CMK (cell line): ENCODE results near the gene ITPKB.
A peak's percentile ranks its signal among the peaks of the same experiment; 100 is the strongest.
"Not testable (repeated sequence)": the region's sequence is repeated elsewhere in the genome, so short reads cannot be mapped to it uniquely, and the experiment has no call there.

Experiments used
- DNase-seq: peaks from one replicate; pipeline ENCODE4 v3.0.0-alpha.2; 2010; ENCODE audit warnings: low read depth

ITPKB gene

DNA sequence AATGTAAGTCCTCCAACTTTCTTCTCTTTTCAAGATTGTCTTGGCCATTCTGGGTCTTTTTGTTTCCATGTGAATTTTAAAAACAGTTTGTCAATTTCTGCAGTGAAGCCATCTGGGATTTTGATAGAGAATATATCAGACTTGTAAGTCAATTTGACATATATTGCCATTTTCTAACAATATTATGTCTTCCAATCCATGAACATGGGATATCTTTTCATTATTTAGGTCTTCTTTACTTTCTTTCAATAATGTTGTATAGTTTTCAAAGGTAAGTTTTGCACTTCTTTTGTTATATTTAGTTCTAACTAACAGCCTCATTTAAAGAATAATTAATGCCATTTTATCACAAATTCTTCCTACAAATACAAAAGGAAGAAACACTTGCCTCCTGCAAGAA is 117.1 kb downstream of the ITPKB start:
- no peak for DNase-seq

GRCh38 chr1:226619031-226619430 is 120.1 kb downstream of the ITPKB start:
- DNase-seq: no peak

GRCh38 chr1:226618380-226618779 is 120.7 kb downstream of the ITPKB start:
- DNase-seq: no peak

GRCh38 chr1:226617719-226618118 is 121.4 kb downstream of the ITPKB start:
- DNase-seq: not testable (repeated sequence)

GRCh38 chr1:226617109-226617508 is 122.0 kb downstream of the ITPKB start:
- no peak for DNase-seq

DNA sequence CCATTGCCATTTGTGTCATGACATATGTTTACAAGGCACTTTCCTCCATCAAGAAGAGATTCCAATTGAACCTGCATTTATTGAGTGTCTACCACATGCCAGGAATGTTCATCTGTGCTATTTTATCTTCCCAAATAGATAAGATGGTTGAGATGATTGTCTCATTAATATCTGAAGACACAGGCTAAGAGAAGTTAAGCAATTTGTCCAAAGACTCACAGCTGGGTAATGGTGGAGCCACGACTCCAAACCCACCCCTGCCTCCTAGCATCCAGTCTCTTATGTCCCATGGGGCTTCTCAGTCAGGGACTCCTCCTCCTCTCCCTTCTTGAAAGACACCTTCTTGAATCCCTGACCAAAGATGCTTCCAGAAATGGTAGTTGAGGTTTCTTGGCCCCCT is 122.4 kb downstream of the ITPKB start:
- DNase-seq: no peak

- no peak for DNase-seq
Measured at GRCh38 chr1:226615876-226616275, 123.2 kb downstream of the ITPKB start.

DNA sequence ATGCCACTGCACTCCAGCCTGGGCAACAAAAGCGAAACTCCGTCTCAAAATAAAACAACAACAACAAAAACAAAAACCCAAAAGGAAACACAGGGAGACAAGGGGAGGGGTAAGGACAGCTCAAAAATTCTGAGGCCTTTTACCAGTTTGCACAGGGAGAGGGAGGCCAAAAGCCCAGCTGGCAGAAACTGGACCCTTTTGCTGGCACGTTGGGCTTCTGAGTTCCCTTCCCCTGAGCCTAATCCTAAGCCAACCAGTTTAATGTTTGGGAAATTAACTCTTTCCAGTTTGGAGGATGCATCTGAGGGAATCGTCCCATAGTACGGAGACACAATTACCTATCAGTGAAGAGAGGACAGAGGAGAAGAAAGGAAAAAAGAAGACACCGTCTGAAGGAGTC is 127.1 kb downstream of the ITPKB start:
- not testable (repeated sequence) for DNase-seq

GRCh38 chr1:226611301-226611700 is 127.8 kb downstream of the ITPKB start:
- no peak for DNase-seq

GRCh38 chr1:226610671-226611070 is 128.4 kb downstream of the ITPKB start:
- DNase-seq: no peak

DNA sequence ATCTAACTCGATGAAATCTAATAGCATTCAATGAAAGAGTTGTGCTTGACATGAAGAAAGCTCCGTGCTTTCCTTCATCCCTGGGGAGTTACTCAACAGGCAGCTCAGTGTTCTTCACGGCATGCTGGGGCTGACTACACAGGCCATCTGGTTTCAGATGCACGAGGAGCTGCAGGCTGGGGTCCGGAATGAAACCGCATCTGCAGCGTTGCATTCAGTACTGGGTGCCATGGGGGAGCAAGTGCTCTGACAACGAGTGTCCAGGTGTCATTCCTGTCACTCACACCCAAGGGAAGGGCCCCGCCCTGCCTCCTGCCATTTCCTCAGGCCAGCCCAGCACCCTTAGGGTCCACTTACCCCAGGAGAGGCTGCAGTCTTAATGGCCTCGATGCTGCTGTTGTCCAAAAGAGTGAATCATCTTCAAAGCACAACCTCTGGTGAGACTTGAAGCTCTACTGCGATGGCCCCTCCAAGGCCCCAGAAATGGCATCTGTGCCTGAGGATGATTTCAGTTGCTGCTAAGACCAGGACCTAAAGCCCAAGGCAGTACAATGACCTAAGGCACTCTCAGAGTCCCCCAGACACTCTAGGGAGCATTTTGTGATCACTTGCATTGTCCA is 129.1 kb downstream of the ITPKB start:
- no peak for DNase-seq

- DNase-seq: peak; percentile 74
Measured at GRCh38 chr1:226608699-226609505, 130.2 kb downstream of the ITPKB start.

DNA sequence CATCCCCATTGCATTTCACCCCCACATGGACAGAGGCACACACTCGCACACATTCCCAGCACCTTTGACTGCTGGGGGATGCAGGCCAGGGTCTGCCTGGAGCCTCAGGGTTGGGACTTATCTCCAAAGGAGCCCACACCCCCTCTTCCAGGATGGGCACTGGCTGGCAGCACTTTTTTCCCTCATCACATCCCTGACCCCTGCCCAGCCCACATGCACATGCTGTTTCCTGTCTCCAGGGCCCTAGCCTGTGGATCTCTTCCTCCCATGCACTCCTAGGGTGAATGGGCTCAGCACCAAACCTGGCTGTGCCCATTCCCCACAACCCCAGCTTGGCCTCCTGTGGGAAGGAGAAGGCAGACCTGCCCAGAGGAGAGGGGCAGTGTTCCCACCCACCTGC is 131.3 kb downstream of the ITPKB start:
- DNase-seq: no peak

DNA sequence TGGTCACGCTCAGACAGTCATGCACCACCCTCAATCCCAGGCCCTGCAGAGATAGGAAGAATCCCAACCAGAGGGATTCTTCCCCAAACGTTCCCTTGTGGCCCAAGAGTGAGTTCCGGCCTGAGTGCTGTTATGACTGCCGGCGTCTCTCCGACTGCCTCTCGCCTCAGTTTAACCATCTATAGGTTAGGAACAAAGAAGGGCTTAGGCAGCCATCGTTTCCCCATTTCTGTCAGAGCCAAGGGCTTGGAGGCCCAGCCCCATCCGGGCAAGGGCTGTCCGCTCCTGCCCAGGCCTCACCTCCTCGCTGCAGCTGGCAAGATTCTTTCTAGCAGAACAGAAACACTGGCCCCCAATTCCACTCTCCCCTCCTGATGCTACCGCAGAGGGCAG is 131.8 kb downstream of the ITPKB start:
- no peak for DNase-seq

- DNase-seq: no peak
Measured at GRCh38 chr1:226606311-226607267, 132.5 kb downstream of the ITPKB start.

DNA sequence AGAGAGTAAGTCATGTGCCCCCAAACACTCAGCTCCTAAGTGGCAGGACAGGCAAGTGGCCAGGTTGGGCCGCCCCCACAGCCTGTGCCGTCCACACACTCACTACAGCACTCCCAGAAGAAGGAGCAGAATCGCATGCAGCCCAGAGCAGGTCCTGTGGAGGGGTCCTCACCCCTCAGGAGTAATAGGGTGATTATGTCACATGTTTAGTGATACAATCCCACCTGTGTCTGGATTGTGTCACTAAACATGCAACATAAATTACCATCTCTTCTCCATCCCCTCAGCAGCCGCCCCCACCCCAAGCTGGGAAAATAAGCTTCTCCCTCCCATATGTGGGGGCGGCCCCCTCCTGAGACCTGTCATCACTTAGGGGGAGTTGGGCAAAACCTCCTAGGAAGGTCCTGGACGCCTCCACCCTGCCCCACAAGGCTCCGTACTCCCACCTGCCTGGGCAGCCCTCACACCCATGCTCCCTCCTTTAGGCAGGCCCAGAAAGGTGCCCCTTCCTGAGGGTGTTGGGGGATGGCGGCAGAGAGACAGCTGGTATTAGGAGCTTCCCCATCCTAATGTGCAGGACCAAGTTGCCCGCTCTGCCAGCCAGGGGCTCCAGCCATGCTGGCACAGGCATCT is 133.6 kb downstream of the ITPKB start:
- no peak for DNase-seq

- no peak for DNase-seq
Measured at GRCh38 chr1:226604560-226605317, 134.3 kb downstream of the ITPKB start.

DNA sequence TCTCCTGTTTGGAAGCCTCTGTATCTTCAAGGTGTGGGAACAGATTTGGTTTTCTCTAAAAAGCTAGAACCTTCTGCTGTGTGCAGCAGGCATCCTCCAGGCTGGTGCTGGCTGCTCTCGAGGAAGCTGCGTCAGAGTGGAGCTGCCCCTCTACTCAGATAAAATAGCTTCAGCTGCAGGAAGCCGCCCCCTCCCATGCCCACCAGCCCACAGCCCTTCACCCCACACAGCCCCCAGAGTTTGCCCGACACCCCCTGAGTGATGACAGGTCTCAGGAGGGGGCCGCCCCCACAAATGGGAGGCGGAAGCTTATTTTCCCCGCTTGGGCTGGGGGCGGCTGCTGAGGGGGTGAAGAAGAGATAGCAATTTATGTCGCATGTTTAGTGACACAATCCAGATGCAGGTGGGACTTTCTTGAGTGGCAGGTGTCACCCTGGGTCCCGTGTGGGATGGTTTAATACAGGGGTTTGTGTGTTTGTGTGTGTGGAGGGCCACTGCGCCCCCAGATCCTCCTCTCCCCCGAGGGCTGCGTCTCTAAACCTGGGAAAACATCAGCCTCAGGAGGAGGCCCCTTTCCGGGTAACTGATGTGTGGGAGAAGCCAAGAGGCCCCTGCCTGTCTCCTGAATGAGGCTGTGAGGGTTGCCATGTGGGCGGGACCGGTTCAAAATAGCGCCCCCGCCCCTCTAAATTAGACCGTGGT is 135.1 kb downstream of the ITPKB start:
- no peak for DNase-seq

GRCh38 chr1:226603022-226603857 is 135.8 kb downstream of the ITPKB start:
- no peak for DNase-seq
